HG03139 (cell line): Measurements from ENCODE around the gene GAA.

Source experiments
- ATAC-seq: cut with Tn5 transposase; IDR thresholded peaks from one replicate; pipeline ENCODE4 v1.9.1; 2021; ENCODE audit not compliant: unreplicated experiment

Gene GAA

DNA sequence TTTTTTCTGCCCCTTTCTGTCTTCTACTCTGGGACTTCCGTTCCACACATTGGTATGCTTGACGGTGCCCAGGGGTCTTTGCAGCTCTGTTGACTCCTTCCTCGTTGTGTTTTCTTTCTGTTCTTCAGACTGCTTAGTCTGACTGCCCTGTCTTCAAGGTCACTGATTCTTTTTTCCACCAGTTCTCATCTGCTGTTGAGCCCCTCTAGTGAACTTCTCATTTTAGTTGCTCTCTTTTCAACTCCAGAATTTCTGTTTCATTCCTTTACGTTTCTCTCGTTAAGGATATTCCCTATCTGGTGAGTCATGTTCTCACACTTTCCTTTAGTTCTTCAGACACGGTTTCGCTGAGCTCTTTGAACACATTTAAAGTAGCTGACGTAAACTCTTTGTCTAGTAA lies 13.8 kb downstream of the GAA start:
- no peak for ATAC-seq

DNA sequence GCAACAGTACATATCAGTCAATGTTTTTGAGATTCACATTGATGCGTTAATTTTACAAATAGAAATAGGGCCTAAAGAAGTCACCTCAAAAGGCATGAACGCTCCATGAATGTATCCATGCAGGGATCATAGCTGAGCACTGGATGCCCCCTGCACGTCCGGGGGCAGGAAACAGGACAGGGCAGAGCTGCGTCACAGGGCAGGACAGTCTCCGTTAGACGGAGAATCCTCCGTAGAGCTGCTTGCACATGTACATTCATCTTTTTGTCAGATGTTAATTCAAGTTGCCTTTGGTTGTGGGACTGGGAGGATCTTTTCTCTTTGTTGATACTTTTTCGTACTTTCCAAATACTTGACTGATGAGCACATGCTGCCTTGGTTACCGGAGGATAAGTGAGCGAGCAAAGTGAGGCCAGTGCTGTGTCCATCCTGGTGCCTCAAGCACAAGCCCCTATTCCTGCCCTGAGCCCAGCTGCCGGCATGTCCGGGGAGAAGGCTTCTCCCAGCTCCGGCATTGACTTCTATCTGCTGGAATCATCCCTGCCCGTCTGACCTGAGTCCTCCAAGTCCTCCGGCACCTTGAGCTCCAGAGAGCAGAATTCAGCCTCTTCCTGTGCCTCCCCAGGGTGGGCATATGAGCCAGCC lies 15.0 kb downstream of the GAA start:
- ATAC-seq: no peak

DNA sequence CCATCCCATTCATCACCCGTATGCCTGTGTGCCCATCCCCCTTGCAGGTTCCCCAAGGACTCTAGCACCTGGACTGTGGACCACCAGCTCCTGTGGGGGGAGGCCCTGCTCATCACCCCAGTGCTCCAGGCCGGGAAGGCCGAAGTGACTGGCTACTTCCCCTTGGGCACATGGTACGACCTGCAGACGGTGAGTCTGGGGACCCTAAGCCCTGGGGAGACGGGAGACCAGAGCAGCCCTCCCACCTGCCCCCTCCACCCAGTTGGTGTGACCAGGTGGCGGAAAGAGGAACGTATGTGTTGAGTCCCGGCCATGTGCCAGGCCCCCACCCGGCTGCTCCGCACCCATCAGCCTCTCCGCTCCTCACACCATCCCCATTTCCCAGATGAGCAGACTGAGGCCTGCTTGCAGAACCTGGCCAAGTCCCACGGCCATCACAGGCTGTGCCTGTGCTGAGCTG lies 15.6 kb downstream of the GAA start:
- no peak for ATAC-seq

DNA sequence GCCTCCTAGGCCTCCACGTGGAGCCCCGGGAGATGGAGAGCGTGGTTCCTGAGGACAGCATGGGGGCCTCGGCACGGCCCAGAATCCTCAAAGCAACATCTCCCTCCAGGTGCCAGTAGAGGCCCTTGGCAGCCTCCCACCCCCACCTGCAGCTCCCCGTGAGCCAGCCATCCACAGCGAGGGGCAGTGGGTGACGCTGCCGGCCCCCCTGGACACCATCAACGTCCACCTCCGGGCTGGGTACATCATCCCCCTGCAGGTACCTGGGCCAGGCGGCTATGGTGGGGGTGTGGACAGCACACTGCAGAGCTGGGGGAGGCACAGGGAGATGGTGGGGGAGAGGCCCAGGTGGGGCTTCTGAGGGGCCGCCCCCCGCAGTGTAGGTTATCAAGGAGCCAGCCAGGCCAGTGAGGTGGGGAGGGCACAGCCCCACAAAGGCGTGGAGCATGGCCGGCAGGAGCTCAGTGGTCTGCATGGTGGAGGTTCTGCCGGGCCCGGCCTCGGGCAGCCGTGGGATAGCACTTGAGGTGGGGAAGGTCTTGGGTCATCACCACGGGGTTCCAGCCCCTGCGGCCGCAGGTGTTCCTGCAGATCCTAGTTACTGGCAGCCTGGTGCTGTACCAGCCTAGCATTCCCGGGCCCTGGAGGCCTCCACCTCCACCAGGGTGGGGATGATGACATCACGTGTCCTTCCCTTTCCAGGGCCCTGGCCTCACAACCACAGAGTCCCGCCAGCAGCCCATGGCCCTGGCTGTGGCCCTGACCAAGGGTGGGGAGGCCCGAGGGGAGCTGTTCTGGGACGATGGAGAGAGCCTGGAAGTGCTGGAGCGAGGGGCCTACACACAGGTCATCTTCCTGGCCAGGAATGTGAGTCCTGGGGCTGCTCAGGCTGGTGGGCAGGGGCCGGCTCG lies 16.4 kb downstream of the GAA start:
- no peak for ATAC-seq

DNA sequence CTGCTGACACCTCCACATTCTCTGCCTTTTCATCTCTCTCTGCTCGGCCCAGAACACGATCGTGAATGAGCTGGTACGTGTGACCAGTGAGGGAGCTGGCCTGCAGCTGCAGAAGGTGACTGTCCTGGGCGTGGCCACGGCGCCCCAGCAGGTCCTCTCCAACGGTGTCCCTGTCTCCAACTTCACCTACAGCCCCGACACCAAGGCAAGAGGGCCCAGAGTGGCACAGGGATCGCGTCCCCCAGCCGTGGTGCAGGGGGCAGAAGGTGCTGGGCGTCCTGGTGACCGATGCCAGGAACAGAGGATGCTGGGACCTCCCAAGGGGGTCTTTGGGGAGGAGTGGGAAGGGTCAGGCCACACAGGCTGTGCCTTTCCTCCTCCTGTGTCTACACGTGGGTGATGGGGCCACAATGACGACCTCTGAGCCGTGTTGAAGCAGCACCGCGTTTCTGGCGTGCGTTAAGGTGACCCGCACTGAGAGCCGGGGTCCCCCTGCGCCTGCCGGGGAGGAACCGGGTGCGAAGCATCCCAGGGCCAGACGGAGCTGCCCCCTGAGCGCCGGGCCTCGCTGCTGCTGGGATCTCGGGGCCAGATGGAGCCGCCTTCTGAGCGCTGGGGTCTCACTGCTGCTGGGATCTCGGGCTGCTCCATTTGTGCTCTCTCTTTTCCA lies 17.4 kb downstream of the GAA start:
- ATAC-seq: no peak

DNA sequence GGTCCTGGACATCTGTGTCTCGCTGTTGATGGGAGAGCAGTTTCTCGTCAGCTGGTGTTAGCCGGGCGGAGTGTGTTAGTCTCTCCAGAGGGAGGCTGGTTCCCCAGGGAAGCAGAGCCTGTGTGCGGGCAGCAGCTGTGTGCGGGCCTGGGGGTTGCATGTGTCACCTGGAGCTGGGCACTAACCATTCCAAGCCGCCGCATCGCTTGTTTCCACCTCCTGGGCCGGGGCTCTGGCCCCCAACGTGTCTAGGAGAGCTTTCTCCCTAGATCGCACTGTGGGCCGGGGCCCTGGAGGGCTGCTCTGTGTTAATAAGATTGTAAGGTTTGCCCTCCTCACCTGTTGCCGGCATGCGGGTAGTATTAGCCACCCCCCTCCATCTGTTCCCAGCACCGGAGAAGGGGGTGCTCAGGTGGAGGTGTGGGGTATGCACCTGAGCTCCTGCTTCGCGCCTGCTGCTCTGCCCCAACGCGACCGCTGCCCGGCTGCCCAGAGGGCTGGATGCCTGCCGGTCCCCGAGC lies 17.9 kb downstream of the GAA start:
- no peak for ATAC-seq

DNA sequence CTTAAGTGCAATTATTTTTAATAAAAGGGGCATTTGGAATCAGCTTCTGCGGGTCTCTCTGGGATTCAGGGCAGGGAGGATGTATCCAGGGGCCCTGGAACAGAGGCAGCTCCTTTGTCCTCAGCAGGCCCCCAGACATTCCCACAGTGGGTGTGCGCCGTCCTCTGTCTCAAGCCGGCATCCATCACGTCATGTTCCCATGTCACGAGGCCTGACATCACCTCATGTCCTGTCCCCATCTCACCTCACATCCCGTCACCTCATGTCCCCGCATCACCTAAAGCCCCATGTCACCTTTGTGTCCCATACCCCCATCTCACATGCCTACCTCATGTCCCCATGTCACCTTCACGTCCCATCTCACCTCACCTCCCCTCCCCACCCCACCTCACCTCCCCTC lies 18.5 kb downstream of the GAA start:
- ATAC-seq: no peak

DNA sequence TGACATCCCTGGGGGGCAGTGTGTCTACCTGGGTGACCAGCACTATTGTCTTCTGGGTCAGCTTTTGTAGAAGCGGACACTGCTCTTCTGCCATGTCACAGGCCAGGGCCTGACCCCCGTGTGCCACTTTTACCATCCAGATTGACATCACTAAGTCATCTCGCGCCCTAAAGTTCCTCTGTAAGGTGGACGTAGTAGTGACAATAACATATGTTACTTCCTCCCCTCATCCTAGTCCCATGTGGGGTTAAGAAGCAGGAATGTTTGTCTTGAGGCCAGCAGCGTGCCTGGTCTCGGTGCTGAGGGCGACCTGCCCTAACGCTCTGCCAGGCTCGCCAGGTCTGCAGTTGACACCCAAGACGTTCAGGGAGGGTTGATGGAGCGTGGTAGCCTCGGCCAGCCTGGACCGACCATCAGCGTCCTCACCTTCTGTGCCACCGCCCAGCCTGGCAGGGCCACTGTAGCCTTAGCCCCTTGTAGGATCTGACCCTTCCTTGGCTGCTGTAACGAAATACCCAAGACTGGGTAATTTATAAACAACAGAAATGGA lies 20.7 kb downstream of the GAA start:
- ATAC-seq: no peak

DNA sequence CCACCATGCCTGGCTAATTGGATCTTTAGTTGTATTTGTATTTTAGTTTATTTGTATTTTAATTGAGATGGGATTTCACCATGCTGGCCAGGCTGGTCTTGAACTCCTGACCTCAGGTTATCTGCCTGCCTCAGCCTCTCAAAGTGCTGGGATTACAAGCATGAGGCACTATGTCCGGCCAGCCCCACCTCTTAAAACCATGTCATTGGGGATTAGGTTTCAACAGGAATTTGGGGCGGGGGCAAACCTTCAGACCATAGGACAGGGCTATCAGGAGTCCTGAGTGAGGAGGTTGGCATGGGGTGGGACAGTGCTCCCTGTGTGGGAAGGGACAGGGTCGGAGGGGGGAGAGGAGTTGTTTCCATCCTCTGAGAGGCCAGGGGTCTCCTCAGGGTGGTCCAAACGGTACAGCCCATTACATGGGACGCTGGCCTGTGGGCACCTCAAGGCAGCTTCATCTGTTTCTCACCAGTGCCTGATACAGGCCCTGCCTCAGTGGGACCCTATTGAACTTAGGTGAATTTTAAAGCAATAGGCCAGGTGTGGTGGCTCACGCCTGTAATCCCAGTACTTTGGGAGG lies 21.6 kb downstream of the GAA start:
- no peak for ATAC-seq

DNA sequence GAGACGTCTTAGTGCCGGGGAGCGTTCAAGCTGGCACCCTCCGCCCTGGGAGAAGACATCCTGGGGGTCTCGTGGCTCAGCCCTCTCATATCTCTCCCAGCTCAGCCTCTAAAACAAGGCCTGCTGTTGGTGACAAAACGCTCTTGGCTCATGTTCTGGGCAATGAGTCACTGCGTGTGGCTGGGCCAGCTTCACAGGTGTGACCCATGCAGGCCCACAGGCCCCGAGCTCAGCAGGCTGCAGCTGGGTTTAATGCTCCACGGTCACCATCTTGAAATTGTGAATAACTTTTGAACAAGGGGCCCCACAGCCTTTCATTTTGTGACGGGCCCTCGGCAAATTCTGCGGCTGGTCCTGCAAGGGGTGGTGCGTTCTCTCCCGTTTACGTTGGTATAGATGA lies 22.4 kb downstream of the GAA start:
- no peak for ATAC-seq

DNA sequence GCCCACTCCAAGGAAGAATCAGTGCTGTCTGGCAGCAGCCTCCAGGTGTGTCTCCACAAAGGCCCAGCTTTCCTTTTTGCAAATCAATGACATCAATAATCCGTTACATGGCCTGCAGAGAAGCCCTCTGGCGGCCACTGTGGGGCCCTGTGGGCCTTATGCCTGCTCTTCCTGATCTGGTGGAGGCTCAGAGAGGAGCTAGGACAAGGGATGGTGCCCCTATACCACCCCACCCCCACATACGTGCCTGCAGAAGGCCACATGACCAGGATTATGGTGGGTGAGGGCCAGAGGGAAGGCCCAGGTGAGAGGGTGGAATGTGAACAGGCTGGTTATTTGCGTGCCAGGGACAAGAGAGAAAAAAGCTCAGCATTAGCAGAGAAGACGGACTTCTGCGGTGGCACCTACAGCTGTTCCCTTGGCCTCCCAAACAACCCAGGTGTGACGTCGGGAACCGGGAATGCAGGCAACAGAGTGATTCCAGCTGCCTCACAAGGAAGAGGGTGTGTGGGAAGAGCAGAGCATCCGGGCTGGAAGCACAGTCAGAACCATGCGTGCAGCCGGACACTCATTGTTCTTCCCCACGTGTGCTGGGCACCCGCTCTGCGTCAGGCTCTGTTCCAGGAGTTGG lies 23.1 kb downstream of the GAA start:
- ATAC-seq: no peak

DNA sequence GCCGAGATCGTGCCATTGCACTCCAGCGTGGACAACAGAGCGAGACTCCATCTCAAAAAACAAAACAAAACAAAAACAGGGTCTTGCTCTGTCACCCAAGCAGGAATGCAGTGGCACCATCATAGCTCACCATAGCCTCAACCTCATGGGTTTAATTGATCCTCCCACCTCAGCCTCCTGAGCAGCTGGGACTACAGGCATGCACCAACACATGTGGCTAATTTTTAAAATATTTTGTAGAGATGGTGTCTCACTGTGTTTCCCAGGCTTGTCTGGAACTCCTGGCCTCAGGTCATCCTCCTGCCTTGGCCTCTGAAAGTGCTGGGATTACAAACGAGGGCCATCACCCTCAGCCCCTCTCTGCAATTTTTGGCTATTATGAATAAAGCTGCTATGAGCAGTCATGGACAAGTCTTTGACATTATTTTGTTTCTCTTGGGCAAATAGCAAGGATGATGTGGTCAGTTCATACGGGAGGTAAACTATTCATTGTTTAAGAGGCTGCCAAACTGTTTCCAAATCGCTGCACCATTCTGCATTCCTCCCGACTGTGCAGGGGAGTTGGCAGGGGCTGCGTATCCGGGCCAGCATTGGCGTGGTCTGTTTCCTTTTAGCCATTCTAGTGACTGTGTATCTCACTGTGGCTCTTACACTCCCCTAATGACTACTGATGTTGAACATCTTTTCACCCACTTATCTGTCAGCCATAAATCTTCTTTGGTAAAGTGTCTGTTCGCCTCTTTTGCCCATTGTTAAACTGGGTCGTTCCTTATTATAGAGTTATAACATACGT lies 24.5 kb downstream of the GAA start:
- no peak for ATAC-seq

DNA sequence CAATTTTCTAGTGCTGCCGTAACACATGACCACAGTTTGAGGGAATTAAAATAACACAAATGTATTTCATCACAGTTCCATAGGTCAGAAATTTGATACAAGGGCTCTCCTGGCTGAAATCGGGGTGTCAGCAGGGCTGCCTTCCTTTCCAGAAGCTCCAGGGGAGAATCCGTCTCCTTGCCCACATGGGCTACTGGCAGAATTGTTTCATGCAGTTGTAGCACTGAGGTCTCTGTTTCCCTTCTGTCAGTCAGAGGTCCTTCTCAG lies 25.0 kb downstream of the GAA start:
- ATAC-seq: no peak

DNA sequence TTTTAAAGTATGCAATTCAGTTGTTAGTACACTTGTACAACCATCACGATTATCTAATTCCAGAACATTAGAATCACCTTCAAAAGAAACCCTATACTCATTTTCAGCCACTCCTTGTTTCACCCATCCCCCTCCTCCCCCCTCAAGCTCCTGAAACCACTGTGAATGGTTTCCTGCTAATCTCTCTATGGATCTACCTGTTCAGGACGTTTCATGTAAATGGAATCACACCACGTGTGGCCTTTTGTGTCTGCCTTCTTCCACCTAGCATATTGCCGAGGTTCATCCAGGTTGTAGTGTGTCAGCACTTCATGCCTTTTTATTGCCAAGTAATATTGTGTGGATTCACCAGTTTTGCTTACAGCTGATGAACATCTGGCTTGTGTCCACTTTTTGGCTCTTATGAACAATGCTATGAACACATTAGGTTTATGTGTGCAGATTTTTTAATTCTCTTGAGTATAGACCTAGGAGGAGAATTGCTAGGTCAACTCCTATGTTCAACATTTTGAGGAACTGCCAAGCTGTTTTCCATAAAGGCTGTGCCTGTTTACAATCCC lies 27.7 kb downstream of the GAA start:
- ATAC-seq: no peak

DNA sequence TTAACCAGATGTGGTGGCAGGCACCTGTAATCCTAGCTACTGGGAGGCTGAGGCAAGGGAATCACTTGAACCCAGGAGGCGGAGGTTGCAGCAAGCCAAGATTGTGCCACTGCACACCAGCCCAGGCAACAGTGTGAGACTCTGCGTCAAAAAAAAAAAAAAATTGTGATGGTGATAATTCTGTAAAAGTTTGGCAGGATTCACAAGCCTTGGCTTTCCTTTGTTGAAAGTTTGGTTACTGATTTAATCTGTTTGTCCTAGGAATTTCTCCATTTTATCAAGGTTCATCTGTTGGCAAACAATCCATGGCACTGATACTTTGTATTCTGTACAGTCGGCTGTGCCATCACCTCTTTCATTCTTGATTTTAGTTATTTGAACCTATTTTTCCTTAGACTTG lies 29.6 kb downstream of the GAA start:
- ATAC-seq: no peak

DNA sequence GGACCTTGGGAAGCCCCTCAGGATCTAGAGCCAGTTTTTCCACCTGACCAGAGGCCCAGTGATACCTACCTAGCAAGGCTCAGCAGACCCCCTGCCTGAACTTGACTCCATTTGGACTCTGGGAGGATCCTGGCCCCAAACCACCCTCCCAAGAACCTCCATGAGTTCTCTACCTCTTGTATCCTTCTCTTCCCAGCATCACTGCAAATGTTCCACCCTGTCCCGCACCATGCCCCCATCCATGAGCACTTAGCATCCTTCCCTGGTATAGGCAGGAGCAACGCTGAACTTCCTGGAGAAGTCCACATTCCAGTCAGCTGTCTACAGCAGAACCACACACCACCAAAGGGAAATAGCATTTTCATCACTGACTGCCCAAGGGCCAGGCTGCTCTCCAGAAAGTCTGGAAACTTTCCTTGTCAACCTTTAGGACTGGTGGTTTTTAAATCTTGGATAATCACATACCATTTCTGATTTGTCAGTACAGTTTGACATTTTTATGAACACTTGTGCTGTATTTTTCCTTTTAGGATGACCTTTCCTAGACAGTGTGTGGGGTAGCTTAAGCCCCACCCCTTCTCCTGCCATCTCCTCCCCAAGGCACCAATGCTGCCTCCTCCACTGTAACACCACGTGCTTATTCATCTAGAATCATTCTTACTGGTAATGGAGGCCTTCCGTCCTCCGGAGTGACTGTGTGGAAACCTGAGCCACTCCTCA lies 31.7 kb downstream of the GAA start:
- no peak for ATAC-seq

DNA sequence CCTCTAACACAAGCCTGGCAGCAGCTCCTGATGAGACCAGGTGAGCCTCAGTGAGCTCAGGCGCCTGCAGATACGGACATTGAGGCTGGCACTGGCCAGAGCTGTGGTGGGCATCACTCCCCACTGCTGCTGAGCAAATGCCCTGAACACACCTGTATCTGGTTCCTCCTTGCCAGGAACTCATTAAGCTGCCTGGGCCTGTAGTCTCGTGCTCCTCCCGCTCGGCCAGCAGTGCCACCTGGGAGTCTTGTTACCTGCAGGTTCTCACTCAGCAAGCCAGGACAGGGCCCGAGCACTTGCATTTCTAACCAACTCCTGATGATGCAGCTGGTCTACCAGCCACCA lies 32.2 kb downstream of the GAA start:
- no peak for ATAC-seq

DNA sequence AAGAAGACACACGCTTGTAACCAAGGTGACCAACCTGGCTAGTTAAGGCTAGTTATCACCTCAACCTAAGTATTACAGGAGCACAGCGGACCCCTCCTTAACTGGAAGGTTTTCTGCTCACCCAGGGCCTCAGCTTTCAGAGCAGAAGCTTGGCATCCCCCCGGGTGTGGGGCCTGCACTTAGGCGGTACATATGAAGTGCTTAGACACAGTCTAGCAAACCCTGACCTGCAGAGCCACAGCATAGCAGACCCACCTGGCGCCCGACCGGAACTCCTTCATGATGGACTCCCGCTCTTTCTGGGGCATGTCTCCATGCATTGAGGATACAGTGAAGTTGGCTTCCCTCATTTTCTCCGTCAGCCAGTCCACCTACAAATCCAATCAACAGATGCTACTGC lies 35.8 kb downstream of the GAA start:
- no peak for ATAC-seq

DNA sequence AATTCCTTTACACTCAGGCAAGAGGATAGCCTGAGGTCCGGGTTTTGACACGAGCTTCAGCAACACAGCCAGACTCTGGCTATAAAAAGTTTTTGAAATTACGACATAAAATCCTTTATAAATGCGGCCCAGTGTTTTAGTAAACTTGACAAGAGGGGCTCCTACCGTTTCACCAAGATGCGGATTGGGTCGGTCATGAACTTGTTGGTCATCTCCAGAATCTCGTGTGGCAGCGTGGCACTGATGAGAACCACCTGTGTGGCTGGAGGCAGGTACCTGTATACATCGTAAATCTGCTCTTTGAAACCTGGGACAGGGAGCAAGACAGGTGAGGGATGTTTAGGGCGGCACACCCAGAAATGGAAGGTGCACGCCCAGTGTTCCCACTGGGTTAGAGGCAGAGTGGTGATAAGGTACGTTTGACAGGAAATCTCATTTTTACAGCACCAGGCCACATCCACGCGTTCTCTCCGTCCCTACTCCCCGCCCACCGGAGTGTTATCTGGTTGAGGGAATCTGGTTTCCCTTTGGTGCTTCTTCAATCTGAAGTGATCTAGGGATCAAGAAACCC lies 37.6 kb downstream of the GAA start:
- ATAC-seq: no peak
